GM18526 (cell line): ENCODE data around the gene ELF4.

ENCODE experiments used
- POLR2A ChIP-seq: IDR thresholded peaks from 3 replicates; pipeline ENCODE4 v1.6.1; 2011; ENCODE audit not compliant: insufficient read length; ENCODE audit errors: extremely low read depth

Gene ELF4

GRCh38 chrX:130119312-130119898 lies 9.1 kb upstream of the ELF4 start:
- no peak for TF ChIP-seq POLR2A

- no peak for TF ChIP-seq POLR2A
Observed at GRCh38 chrX:130118441-130119311, 8.4 kb upstream of the ELF4 start.

DNA sequence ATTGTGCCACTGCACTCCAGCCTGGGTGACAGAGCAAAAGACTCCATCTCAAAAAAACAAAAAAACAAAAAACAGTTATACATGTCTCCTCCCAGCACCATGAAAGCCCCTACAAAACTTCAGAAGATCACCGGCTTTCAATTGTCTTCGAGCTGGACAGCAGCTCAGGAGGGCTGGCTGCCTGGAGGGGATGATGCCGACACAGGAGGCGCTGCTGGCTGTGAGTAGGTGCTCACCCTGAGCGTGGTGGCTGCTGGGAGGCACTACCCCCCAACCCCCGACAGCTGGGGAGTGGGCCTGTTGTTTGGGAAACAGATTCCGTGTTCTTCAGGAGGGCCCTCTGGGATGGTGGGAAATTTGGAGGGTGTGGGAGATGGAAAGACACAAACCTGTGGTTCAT lies 6.9 kb upstream of the ELF4 start:
- TF ChIP-seq POLR2A: no peak

DNA sequence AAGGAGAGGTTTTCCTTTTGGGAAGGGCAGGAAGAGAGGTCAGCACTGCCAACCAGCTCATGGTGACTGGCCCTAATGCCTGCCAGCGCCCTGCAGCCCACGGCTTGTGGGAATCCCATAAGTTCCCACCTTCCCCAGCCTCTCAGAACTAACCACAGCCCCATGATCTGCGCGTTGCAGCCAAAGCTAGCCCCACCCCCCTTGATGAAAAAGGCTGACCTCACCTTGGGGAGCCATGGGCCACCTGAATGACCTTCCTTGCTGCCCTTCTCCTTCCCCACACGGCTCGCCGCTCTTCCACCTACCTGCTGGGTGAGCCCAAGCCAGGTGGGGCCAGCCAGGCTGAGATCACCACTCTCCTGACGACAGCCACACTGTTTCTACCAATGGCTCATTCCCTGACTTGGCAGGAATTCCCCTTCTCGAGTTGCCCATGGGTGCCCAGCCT lies 3.9 kb upstream of the ELF4 start:
- TF ChIP-seq POLR2A: no peak

DNA sequence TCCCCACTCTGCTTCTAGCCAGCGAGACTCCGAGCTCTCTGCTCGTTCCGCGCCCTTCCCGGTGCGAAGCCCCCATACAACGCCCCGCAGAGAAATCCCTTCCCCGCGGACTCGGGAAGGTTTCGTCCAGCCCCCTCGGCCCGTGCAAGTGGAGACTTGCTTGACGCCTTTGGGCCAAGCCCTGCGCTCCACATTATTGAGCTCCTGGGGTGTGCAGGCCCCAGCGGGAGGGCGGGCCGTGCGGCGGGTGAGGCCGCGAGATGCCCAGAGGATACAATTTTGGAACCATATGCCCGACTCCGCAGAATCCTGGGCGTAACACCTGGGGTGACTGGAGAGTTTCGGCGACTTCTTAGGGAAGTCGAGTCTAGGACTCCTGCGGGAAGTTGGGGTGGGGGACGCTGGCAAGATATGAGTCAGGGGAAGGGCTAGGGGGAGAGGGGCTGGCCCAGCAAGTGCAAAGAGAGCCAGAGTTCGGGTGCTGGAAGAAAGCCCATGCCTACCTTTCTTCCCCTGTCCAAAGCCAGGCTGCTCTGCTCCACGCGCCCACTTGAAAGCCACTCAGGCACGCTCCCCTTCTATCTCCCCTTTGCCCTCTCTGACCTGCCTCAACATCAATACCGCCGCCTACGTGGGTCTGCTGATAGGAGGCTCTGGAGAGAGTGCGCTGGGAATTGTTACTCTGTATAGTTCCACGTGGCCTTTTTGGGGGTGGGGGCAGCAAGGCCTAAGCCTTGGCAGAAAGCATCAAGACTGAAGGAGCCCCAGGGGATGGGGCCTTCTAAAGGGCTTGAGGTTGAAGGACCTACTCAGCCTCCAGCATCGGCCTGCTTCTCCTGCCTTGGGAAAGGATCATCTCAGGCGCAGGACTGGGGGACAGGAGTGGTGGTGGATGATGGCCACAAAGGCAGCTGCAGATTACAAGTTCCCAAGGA lies 1.2 kb upstream of the ELF4 start:
- no peak for TF ChIP-seq POLR2A

GRCh38 chrX:130109429-130110378 lies 593 bp downstream of the ELF4 start:
- TF ChIP-seq POLR2A: no peak

GRCh38 chrX:130108647-130109428 lies 1.5 kb downstream of the ELF4 start:
- no peak for TF ChIP-seq POLR2A

DNA sequence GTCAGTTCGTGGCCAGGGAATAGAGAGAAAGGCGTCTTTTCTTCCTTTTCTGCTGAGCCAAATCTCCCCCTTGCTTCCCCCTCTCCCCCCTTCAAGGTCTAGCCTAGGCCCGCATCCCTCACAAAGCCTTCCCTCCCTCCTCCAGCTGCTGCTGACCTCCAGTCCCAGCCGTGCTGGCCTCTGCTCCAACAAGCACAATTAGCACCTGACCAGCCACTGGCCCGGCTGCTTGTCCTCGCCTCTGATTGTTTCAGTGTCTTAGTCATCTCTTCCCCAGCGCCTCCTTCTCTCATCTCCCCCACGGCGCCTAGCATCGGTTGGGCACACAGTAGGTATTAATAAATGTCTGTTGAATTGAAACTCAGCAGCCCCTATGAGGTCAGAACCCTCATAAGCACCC lies 4.2 kb downstream of the ELF4 start:
- no peak for TF ChIP-seq POLR2A

GRCh38 chrX:130105244-130105643 lies 5.1 kb downstream of the ELF4 start:
- no peak for TF ChIP-seq POLR2A

DNA sequence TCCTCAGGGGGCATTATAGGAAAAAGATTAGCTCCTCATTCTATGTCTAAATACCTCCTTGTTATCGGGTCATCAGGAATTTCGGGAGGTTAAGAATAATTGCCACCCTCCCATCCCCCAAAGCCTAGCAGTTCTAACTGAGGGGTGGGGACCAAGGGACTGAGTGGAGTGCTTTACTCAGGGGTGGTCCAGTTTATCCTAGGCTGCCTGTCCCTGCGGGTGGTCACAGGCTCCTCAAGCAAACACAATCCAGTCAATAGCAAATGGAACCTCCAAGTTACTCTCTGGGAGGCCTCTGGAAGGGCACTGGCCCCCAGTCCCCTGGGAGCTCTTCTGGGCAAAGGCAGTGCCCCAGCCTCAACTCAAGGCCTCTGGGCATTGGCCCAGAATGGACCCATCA lies 6.7 kb downstream of the ELF4 start:
- TF ChIP-seq POLR2A: no peak

GRCh38 chrX:130100180-130100579 lies 10.1 kb downstream of the ELF4 start:
- no peak for TF ChIP-seq POLR2A

DNA sequence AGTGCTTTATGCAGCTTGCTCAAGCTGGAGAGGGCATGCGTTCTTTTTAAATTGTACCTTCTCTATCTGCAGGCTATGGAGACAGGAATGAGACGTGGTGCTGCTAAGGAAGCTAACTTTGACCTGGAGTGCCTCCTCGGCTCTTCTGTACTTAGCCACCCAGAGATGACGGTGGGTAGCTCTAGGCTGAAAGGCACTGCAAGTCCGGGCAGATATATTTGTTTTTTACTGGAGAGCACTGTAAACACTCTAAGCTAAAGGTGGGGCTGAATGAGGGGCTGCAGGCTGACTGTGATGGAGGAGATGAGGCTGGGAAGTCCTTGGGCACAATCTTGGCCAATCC lies 12.1 kb downstream of the ELF4 start:
- TF ChIP-seq POLR2A: no peak

DNA sequence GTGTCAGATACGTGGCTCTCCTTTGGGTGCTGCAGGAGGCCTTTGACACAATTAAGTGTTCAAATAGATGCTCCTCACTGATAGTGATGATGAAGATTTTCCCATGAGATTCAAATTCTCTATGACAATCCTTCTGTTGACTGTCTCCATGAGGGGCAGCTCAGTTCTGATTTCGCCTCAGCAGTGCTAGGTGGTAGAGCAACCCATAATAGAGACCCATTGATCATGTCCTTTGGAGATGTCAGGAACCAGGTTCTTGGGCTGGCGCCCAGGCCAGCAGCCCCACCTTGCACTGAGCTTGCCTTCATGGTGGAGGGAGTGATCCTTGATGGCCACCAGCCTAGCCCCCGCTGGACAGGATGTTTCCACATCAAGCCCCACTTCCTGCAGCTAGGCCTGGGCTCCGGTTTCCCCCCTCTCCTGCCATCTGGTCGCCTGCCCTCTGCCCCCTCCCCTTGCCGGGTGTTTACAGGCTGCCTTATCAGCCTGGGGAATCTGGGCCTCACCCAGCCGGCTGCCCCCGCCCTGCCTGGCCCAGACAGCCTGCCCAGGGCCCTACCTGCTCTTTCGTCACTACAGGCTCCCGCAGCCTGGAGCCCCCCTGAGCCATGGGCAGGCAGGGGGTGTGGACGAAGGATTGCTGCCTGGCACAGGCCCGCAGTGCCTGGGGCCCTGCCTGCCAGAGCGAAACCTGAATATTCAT lies 12.6 kb downstream of the ELF4 start:
- TF ChIP-seq POLR2A: no peak
